Endothelial cell (in vitro differentiated cells): Measurements from ENCODE around the gene HIGD2A. TPM values are rescaled to one million over a fixed set of nuclear protein-coding genes. Genes with fewer than 3 reads are reported as not detected.

Experiments
- DNase-seq: peaks from one replicate; pipeline ENCODE4 v3.0.0; 2021; ENCODE audit warnings: low spot score
- H3K27ac Mint-ChIP-seq: one replicate; pipeline ENCODE4 v1.8.0; 2021; ENCODE audit warnings: mixed read lengths, inconsistent platforms; ENCODE audit not compliant: unreplicated experiment
- H3K27me3 Mint-ChIP-seq: one replicate; pipeline ENCODE4 v1.8.0; 2021; ENCODE audit warnings: mild to moderate bottlenecking, moderate library complexity, mixed read lengths, inconsistent platforms; ENCODE audit not compliant: unreplicated experiment
- H3K36me3 Mint-ChIP-seq: one replicate; pipeline ENCODE4 v1.8.0; 2021; ENCODE audit warnings: mild to moderate bottlenecking, low read depth, mixed read lengths, inconsistent platforms; ENCODE audit not compliant: unreplicated experiment
- H3K4me1 Mint-ChIP-seq: one replicate; pipeline ENCODE4 v1.8.0; 2021; ENCODE audit warnings: mild to moderate bottlenecking, mixed read lengths, inconsistent platforms; ENCODE audit not compliant: unreplicated experiment
- H3K4me3 Mint-ChIP-seq: one replicate; pipeline ENCODE4 v1.8.0; 2021; ENCODE audit warnings: mild to moderate bottlenecking, mixed read lengths, inconsistent platforms; ENCODE audit not compliant: unreplicated experiment
- H3K9me3 Mint-ChIP-seq: one replicate; pipeline ENCODE4 v1.8.0; 2021; ENCODE audit warnings: mixed read lengths, inconsistent platforms; ENCODE audit not compliant: unreplicated experiment
- CTCF ChIP-seq: fragments of 200-600 bp; sonication (generic); IDR thresholded peaks from one replicate; pipeline ENCODE4 v1.5.0; 2021; ENCODE audit warnings: antibody characterized with exemption; ENCODE audit not compliant: unreplicated experiment
- total RNA-seq: library from RNA; stranded (reverse); fragmentation: NEBNext Ultra II Directional; extraction: Animal tissue kit (Norgen Biotek cat#: 25700); gene quantifications from one replicate; pipeline ENCODE4 v1.2.1, GENCODE V29; 2021; ENCODE audit not compliant: unreplicated experiment

HIGD2A gene
- total RNA-seq, 1 donor from 2014 or later, result 88.3 TPM

GRCh38 chr5:176391999-176392398, 3.4 kb downstream of the HIGD2A start:
- H3K27ac Mint-ChIP-seq, result no peak overlapping the region
- no peaks in the 10 kb centered on the region for H3K9me3 Mint-ChIP-seq
- H3K36me3 Mint-ChIP-seq, result peaks cover 10% of the 10 kb centered on the region
- no peak overlapping the region for H3K4me3 Mint-ChIP-seq
- no peak for TF ChIP-seq CTCF
- no peak for DNase-seq
- H3K4me1 Mint-ChIP-seq, result peaks cover 13% of the 10 kb centered on the region
- H3K27me3 Mint-ChIP-seq, result peaks cover 9% of the 10 kb centered on the region

DNA sequence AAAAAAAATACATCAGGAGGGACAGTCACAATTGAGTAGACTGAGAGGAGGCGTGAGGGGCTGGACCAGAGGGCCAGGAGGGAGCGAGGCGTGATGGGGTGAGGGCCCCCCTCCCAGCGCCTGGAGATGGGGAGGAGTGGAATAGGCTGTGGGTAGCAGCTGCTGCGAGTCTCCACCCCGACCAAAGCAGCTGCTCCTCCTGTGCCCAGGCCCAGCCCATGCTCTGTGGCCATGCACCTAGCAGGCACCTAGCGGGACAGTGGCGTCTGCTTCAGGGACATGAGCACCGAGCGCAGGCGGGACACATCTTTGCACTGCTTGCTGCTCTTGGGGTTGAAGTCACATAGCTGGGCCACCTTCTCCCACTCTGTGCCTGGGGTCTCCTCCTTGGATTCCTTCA, 4.0 kb downstream of the HIGD2A start:
- no peak for DNase-seq
- Mint-ChIP-seq H3K27me3 (peaks cover 9% of the 10 kb centered on the region), H3K27ac (no peak overlapping the region), H3K9me3 (no peaks in the 10 kb centered on the region), H3K36me3 (peaks cover 11% of the 10 kb centered on the region), H3K4me3 (no peak overlapping the region), H3K4me1 (peaks cover 9% of the 10 kb centered on the region)
- no peak for TF ChIP-seq CTCF

DNA sequence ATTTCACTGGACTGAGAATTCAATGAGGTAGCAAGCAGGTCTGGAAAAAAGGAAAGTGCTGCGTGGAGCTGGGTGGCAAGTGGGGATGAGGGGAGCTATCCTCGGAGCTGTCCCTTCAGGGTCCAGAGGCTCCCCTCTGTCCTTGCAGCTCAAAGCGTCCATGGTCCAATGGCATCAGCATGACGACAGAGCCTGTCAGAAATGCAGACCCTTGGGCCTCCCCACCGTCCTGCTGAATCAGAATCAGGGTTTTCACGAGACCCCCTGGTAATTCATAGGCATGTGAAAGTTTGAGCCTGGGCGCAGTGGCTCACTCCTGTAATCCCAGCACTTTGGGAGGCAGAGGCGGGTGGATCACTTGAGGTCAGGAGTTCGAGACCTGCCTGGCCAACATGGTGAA, 5.5 kb downstream of the HIGD2A start:
- no peak for TF ChIP-seq CTCF
- DNase-seq, result no peak
- Mint-ChIP-seq H3K36me3 (peaks cover 13% of the 10 kb centered on the region), H3K4me3 (no peak overlapping the region), H3K27ac (no peak overlapping the region), H3K9me3 (no peaks in the 10 kb centered on the region), H3K27me3 (peaks cover 11% of the 10 kb centered on the region), H3K4me1 (no peaks in the 10 kb centered on the region)

DNA sequence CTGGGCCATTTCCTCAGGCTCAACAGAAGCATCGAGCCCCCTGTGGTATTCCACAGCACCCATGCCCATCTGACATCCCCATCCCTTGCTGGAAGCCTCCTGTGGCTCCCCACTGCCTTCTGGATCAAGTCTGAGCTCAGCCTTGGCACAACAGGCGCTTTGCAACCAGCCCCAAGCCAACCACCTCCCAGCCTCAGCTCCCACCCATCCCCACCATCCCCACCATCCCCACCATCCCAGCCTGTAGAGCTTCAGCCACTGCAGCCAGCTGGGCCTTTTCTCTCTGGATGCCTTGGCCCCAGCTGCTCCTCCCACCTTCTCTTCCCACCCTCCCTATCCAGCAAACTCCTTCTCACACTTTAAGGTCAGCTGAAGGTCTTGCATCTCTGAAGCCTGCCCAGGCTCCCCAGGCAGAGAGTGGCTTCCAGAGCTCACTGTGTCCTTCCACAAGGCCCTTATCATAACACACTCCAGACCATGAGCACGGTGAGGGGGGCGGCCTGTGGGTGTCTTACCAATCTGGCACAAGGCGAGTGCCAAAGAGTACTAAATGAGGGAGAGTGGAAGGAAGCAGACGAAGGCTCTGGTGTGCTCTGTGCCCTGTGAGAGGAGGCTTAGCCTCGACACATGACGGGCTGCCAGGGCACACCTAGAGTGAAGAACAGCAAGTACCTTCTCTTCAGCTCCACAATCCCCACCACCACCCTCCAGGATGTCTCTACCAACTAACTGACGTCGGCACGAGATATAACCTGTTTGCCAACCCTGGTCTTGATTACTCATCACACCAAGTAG, 6.5 kb downstream of the HIGD2A start:
- DNase-seq, result no peak
- Mint-ChIP-seq H3K4me1 (no peaks in the 10 kb centered on the region), H3K36me3 (peaks cover 14% of the 10 kb centered on the region), H3K9me3 (no peaks in the 10 kb centered on the region), H3K27ac (no peak overlapping the region), H3K4me3 (no peak overlapping the region), H3K27me3 (peaks cover 9% of the 10 kb centered on the region)
- TF ChIP-seq CTCF, result no peak

- peaks cover 9% of the 10 kb centered on the region for H3K27me3 Mint-ChIP-seq
- H3K4me3 Mint-ChIP-seq, result peak overlapping the region; percentile 27
- TF ChIP-seq CTCF, result no peak
- DNase-seq, result no peak
- H3K9me3 Mint-ChIP-seq, result no peaks in the 10 kb centered on the region
- H3K36me3 Mint-ChIP-seq, result peaks cover 14% of the 10 kb centered on the region
- peak overlapping the region; percentile 54 for H3K27ac Mint-ChIP-seq
- H3K4me1 Mint-ChIP-seq, result no peaks in the 10 kb centered on the region
These were observed 7.8 kb downstream of the HIGD2A start for GRCh38 chr5:176396330-176396729.
